Omental fat pad (tissue), 4 donors: Measurements from ENCODE around the gene COL9A1. TPM values are rescaled to one million over a fixed set of nuclear protein-coding genes. Genes with fewer than 3 reads are reported as not detected.
"Not testable (repeated sequence)": the region's sequence is repeated elsewhere in the genome, so short reads cannot be mapped to it uniquely, and the experiment has no call there.

Experiments used
- ATAC-seq: fragments of 150-250 bp; one replicate; pipeline ENCODE4 v1.9.1; 2016; ENCODE audit warnings: mild to moderate bottlenecking, moderate library complexity; ENCODE audit not compliant: low FRiP score
- DNase-seq: peaks from one replicate; pipeline ENCODE4 v3.0.0-alpha.2; 2019; ENCODE audit warnings: low spot score
- CTCF ChIP-seq, 3 donors: fragments of 450-650 bp; IDR thresholded peaks; one replicate each; pipeline ENCODE4 v1.5.1; 2016 to 2017; ENCODE audit warnings: antibody characterized with exemption in 3 of 3, mild to moderate bottlenecking in 3 of 3, moderate library complexity in 2 of 3
- total RNA-seq, 4 donors: library from RNA; depleted of rRNA; stranded (reverse); fragments of >200 nt; gene quantifications; one replicate each; pipeline ENCODE4 v1.1.0, GENCODE V29; 2016

The COL9A1 gene
- total RNA-seq, 4 donors from 2014 or later, result not detected

- DNase-seq, result no peak
- TF ChIP-seq CTCF (IDR thresholded peaks at IDR 0.05), result no peak
- ATAC-seq, result no peak
Measured at GRCh38 chr6:70310063-70310694, 7.3 kb upstream of the COL9A1 start.

GRCh38 chr6:70309243-70309642 is 6.4 kb upstream of the COL9A1 start:
- DNase-seq (no peak), ATAC-seq (no peak)
- no peak for TF ChIP-seq CTCF (IDR thresholded peaks at IDR 0.05)

- DNase-seq, ATAC-seq: not testable (repeated sequence)
Measured at GRCh38 chr6:70308142-70308541, 5.3 kb upstream of the COL9A1 start.

- ATAC-seq (no peak), DNase-seq (no peak)
- TF ChIP-seq CTCF (IDR thresholded peaks at IDR 0.05), result no peak
Measured at GRCh38 chr6:70307008-70307407, 4.1 kb upstream of the COL9A1 start.

GRCh38 chr6:70304616-70305015 is 1.7 kb upstream of the COL9A1 start:
- no peak for DNase-seq
- TF ChIP-seq CTCF (IDR thresholded peaks at IDR 0.05), result no peak
- ATAC-seq, result no peak

- ATAC-seq, result no peak
- TF ChIP-seq CTCF (IDR thresholded peaks at IDR 0.05), result no peak
Measured at GRCh38 chr6:70299456-70299855, 3.4 kb downstream of the COL9A1 start.

GRCh38 chr6:70298068-70298467 is 4.8 kb downstream of the COL9A1 start:
- no peak for DNase-seq
- ATAC-seq, result no peak
- TF ChIP-seq CTCF (IDR thresholded peaks at IDR 0.05), result no peak

More at GRCh38 chr6:70299456-70299855, 3.4 kb downstream of the COL9A1 start:
- no peak for DNase-seq
